Tibial nerve (tissue), 4 donors: ENCODE measurements around the gene SFXN5. TPM values are rescaled to one million over a fixed set of nuclear protein-coding genes. Genes with fewer than 3 reads are reported as not detected.

Experiments
- DNase-seq, 2 donors: peaks; one replicate each; pipeline ENCODE4 v3.0.0-alpha.2; 2019; ENCODE audit warnings: low spot score in 2 of 2
- H3K27ac ChIP-seq, 4 donors: fragments of 200-600 bp; sonication (generic) in 3 of 4; one replicate each; pipeline ENCODE4 v1.5.1; 2017 to 2019; ENCODE audit warnings: mild to moderate bottlenecking in 1 of 4
- H3K27me3 ChIP-seq, 2 donors: fragments of 200-600 bp; sonication (generic) in 1 of 2; one replicate each; pipeline versions ENCODE4 v1.5.1 to v1.6.0; 2017 to 2019
- H3K36me3 ChIP-seq, 3 donors: fragments of 200-600 bp; sonication (generic); one replicate each; pipeline ENCODE4 v1.5.1; 2018 to 2019
- H3K4me1 ChIP-seq, 4 donors: fragments of 200-600 bp; sonication (generic) in 3 of 4; one replicate each; pipeline ENCODE4 v1.5.1; 2017 to 2019
- H3K4me3 ChIP-seq, 4 donors: fragments of 200-600 bp; sonication (generic) in 3 of 4; one replicate each; pipeline ENCODE4 v1.5.1; 2017 to 2019; ENCODE audit warnings: mild to moderate bottlenecking in 1 of 4, moderate library complexity in 1 of 4
- H3K9me3 ChIP-seq, 4 donors: fragments of 200-600 bp; sonication (generic) in 3 of 4; one replicate each; pipeline ENCODE4 v1.5.1; 2017 to 2019
- CTCF ChIP-seq, 5 experiments: fragments of 200-600 bp in 3 of 5; fragments of 450-650 bp in 2 of 5; sonication (generic) in 3 of 5; IDR thresholded peaks; one replicate each; pipeline ENCODE4 v1.5.1; 2016 to 2019; ENCODE audit warnings: antibody characterized with exemption in 5 of 5, mild to moderate bottlenecking in 3 of 5, moderate library complexity in 2 of 5
- EP300 ChIP-seq, 2 donors: sonication (generic); formaldehyde crosslinking; IDR thresholded peaks; one replicate each; pipeline ENCODE4 v1.6.1; 2017; ENCODE audit warnings: antibody characterized with exemption in 2 of 2, mild to moderate bottlenecking in 1 of 2
- POLR2A ChIP-seq, 2 donors: fragments of 450-650 bp; IDR thresholded peaks; one replicate each; pipeline ENCODE4 v1.6.1; 2017; ENCODE audit warnings: antibody characterized with exemption in 2 of 2, mild to moderate bottlenecking in 2 of 2, moderate library complexity in 2 of 2
- WGBS, 2 donors: methylation state at CpG; one replicate each; pipeline ENCODE4 v1.1.5; 2018; 5-methylcytosine and 5-hydroxymethylcytosine counted together
- total RNA-seq, 4 donors: library from RNA; depleted of rRNA; stranded (reverse); fragments of >200 nt; gene quantifications; one replicate each; pipeline ENCODE4 v1.1.0, GENCODE V29; 2016

The SFXN5 gene
- total RNA-seq, 4 donors from 2014 or later = 13.8 to 58.1 (median 21.7) TPM

- 2 to 3% methylated on average over 36 to 41 of the region's 89 CpGs for WGBS, 2 donors
- Histone ChIP-seq H3K4me1 (peaks cover 0 to 61% (median 47%) of the 10 kb centered on the region in 4 donors), H3K27ac (no peak overlapping the region), H3K9me3 (no peaks in the 10 kb centered on the region), H3K4me3 (peak overlapping the region in 3 of 4 donors; percentile 1 to 47 (median 28)), H3K36me3 (no peaks in the 10 kb centered on the region), H3K27me3 (peaks cover 7 to 99% of the 10 kb centered on the region in 2 donors)
- TF ChIP-seq CTCF (IDR thresholded peaks at IDR 0.05) (no peak), EP300 (IDR thresholded peaks at IDR 0.05) (no peak)
- no peak for DNase-seq
Measured at GRCh38 chr2:72917877-72918553, 153.5 kb downstream of the SFXN5 start.

- Histone ChIP-seq H3K27me3 (peaks cover 7 to 99% of the 10 kb centered on the region in 2 donors), H3K9me3 (no peaks in the 10 kb centered on the region), H3K4me3 (peak within 1 kb of the TSS; percentile 1 to 47 (median 32)), H3K27ac (no peak within 1 kb of the TSS), H3K4me1 (peaks cover 0 to 61% (median 47%) of the 10 kb centered on the region in 4 donors), H3K36me3 (no peaks in the 10 kb centered on the region)
- 1 to 3% methylated on average over 19 to 64 of the region's 82 CpGs for WGBS, 2 donors
- no peak for DNase-seq
- TF ChIP-seq CTCF (IDR thresholded peaks at IDR 0.05) = no peak
- no peak for TF ChIP-seq POLR2A (IDR thresholded peaks at IDR 0.05)
- TF ChIP-seq EP300 (IDR thresholded peaks at IDR 0.05) = no peak
Measured at GRCh38 chr2:72917138-72917876, 154.2 kb downstream of the SFXN5 start, which contains the start of gene EMX1. TSS of gene EMX1 (plus strand) at chr2:72917519. CDS start at chr2:72917853, 334 bp downstream.

DNA sequence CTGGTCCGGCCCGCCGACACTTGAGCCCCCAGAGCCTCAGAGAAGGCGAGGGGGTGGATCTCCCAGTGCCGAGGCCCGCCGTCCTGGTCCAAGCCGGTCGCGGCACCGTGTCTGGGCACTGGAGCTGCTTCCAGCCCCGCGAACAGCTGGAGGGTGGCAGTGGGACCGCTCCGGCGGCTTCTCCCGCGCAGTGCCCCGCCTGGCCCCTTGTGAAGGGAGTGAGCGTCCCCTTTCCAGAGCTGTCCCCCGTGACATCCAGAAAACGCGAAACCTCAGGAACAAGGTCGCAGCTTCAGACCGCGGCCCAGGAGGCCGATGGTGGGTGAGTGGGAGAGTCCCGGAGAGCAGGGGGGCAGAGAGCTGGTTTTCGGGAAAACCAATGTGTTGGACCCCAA is 154.8 kb downstream of the SFXN5 start:
- Histone ChIP-seq H3K4me3 (peak overlapping the region in 3 of 4 donors; percentile 26 to 47 (median 39)), H3K4me1 (peaks cover 0 to 61% (median 47%) of the 10 kb centered on the region in 4 donors), H3K9me3 (no peaks in the 10 kb centered on the region), H3K27me3 (peaks cover 7 to 99% of the 10 kb centered on the region in 2 donors), H3K27ac (no peak overlapping the region), H3K36me3 (no peaks in the 10 kb centered on the region)
- TF ChIP-seq EP300 (IDR thresholded peaks at IDR 0.05) = no peak
- no peak for TF ChIP-seq CTCF (IDR thresholded peaks at IDR 0.05)
- TF ChIP-seq POLR2A (IDR thresholded peaks at IDR 0.05) = no peak
- no peak for DNase-seq
- 0 to 2% methylated on average over 10 to 21 of the region's 29 CpGs for WGBS, 2 donors

DNA sequence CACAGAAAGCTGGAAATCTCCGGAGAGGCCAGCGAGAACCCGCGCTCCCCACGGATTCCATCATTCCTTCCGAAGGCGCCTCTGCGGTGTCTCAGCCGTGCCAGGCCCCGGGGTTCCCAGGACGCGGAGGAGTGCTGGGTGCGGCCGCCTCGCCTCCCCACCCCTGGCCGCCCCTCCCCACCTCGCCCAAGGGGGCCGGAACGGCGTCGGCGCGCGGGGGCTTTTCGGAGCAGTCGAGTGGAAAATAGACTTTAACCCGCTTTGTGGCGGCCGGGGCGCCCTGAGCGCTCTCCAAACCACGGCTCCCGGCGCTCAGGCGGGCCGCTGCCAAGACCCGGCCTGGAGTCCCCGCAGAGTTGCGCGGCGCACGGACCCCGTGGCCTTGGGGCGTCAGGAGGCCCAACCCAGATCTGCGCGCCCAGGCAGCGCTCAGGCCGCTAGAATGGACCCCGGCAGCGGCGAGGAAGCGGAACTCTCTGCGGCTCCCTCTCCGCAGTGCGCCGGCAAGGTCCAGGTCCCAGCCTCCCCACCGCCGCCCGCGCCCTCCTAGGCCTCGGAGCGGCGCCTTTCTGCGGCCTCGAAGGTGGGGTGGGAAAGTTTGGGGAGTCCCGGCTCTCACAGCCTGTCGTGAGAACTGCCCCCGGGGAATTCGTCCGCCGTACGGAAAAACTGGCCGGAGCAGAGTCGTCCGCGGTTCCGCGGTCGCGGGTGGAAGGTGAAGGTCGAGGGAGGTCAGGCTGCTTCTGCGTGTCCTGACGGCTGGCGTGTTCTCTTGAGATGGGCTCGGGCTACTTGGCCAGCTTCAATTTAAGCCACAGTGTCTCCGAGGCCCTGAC is 155.4 kb downstream of the SFXN5 start:
- peaks cover 7 to 99% of the 10 kb centered on the region in 2 donors for H3K27me3 ChIP-seq
- H3K27ac ChIP-seq = no peak overlapping the region
- TF ChIP-seq CTCF (IDR thresholded peaks at IDR 0.05) (no peak), POLR2A (IDR thresholded peaks at IDR 0.05) (no peak), EP300 (IDR thresholded peaks at IDR 0.05) (no peak)
- 1 to 2% methylated on average over 55 to 84 of the region's 86 CpGs for WGBS, 2 donors
- H3K4me1 ChIP-seq = peaks cover 0 to 60% (median 47%) of the 10 kb centered on the region in 4 donors
- no peak for DNase-seq
- no peaks in the 10 kb centered on the region for H3K36me3 ChIP-seq
- peak overlapping the region in 3 of 4 donors; percentile 26 to 47 (median 39) for H3K4me3 ChIP-seq
- H3K9me3 ChIP-seq = no peaks in the 10 kb centered on the region
